CD4-positive, alpha-beta T cell treated with Interleukin-21 for 1 hour (primary cell): ENCODE results near the gene KCNS3.

Experiments
- DNase-seq: peaks from one replicate; pipeline ENCODE4 v3.0.0-alpha.2; 2020

KCNS3 gene

DNA sequence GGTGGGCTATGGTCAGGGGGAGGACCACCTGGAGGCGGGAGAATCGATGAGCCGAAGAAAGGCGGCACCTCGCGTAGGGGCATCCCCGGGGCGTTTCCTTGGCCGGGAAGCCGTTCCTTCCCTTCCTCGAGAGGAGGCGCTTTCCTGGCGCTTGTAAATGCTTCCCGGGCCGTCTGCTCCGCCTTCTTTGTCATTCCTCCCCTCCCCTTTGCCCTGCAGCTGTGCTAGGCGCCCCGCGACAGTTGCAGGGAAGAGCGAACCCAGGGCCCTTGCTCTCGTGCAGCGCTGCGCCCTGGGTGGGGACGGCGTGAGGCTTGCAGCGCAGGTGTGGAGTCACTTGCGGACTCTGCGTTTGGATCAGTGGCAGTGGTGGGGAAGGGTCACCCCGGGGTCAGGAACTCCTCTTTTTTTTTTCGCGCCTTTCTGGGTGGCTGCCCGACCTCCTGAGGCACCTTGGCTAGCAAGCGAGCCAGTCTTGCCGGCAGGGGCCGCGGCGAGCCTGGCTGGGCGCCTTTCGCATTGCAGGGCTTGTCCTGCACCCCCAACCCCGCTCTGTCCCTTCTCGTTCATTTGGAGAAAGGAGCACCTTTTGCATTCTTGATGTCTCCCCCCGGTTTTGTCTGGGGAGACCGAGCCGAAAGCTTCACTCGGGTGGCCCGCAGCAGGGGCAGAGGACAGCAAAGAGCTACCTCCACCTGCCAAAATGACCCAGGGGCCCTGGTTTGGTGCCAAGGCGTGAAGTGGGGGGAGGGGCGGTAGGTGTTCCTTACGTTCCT, 858 bp downstream of the KCNS3 start:
- DNase-seq = no peak

DNA sequence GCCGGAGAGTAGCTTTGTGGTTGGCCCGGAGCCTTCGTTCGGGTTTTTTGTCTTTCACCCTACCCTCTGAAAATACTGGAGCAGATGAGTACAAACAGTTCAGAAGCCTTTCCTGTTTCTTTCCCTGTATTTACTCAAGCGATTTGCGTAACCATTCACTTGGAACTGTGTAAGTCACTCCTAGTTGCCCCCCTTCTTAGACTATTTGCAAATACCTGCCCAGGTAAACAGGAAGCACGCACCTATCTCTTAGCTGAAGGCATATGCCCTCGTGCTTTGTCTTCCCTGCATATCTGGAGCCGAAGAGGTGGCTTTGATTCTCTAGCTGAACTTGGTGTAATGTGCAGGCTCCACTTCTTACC, 1.4 kb downstream of the KCNS3 start:
- DNase-seq = no peak

DNA sequence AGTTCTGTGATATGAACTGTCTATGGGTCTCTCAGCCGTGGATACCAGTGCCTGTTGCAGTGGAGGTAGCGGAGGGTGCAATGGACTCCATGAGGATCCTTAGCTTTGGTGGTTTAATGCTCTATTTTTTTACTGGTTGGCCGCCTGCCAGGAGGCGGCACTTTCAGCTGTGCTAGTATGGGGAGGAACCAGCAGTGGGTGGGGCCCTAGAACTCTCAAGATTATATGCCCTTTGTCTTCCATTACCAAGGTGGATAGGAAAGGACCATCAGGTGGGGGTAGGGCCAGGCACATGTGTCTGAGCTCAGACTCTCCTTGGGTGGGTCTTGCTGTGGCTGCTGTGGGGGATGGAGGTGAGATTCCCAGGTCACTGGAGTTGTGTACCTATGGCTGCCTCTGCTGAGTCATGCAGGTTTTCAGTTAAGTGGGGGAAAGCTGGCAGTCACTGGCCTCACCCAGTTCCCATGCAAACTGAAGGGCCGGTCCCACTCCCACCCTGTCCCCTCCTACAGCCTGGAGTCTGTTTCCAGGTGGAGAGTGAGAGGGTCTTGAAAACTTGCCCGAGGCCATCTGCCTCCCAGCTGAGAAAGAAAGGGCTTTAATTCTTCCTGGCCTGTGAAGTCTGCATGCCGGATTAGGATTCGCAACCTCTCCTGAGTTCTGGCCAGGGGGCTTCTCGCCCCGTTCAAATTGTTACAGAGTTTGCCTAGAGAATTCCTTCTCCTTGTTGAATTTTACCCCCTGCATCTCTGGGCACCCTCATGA, 14.5 kb downstream of the KCNS3 start:
- no peak for DNase-seq

- DNase-seq = no peak
These were observed 15.5 kb downstream of the KCNS3 start for GRCh38 chr2:17894005-17894404.

- no peak for DNase-seq
These were observed 16.1 kb downstream of the KCNS3 start for GRCh38 chr2:17894556-17894955.

DNA sequence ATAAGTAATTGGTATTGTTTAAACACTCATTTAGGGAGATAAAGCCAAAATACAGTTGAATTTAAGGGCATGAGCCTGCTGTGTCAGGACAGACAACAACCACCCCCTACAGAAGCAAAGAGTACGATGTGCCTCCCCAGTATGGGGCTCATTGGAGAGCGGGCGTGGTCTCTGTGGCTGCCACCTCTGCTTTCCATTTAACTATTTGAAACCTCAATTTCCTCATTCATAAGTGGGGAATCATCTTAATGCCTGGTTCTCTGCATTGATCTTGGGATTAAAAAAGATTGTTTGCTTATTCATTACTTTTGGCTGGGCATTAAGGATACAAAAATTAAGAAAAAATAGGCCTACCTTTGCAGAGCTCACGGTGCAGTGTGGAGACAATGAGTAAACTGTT, 21.4 kb downstream of the KCNS3 start:
- no peak for DNase-seq

GRCh38 chr2:17901246-17901645, 22.8 kb downstream of the KCNS3 start:
- no peak for DNase-seq

GRCh38 chr2:17910980-17911379, 32.5 kb downstream of the KCNS3 start:
- no peak for DNase-seq

- no peak for DNase-seq
These were observed 33.2 kb downstream of the KCNS3 start for GRCh38 chr2:17911491-17912260.

DNA sequence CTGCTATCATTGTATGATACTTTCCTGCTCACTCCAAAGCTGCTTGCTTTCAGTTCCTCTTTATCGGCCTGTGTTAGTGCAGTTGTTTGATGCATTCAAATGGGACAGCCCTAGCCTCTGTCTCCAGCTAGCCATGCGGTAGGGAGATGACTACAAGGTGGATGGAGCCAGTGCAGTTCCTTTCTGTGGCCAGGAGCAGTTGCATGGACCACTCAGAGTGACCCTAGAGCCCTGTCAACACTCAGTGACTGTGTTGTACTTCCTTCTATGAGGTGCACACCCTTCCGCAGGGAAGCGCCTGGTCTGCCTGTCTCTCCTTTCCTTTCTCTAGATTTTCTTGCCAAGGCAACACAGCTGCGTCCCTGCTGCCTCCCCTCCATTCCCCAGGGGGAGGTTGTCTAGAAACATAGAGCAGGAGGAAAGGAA, 33.8 kb downstream of the KCNS3 start:
- no peak for DNase-seq

- no peak for DNase-seq
These were observed 36.6 kb downstream of the KCNS3 start for GRCh38 chr2:17915099-17915498.

DNA sequence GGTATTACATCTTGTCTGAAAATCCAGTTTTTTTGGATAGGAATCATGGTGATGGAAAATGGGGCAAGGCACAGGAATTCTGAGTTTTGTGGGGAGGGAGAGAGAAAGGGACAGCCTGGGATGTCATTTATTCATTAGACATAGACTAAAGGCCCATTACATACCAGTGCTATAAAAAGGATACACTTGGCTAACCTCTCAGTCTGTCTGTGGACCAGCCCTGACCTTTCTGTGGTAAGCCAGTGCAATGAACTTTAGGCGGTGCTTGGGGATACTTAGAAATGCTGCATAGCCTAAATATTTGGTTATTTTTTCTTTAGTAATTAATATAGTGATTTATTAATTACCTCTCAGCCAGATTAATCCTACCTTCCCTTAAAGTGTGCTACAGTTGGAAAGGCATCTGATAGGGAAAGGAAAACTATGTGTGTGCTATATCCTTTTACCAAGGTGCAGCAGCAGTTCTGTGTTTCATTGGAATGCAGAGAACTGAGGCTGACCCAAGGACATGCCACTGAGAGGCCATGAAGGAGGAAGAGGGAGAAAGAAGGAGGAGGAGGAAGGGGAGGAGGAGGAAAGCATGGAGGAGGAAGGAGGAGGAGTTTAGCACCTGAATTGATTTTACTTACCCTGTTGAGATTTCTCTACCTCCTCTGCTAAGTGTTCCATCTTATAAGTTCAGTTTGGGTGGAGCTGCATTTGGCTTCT, 37.5 kb downstream of the KCNS3 start:
- DNase-seq = no peak

DNA sequence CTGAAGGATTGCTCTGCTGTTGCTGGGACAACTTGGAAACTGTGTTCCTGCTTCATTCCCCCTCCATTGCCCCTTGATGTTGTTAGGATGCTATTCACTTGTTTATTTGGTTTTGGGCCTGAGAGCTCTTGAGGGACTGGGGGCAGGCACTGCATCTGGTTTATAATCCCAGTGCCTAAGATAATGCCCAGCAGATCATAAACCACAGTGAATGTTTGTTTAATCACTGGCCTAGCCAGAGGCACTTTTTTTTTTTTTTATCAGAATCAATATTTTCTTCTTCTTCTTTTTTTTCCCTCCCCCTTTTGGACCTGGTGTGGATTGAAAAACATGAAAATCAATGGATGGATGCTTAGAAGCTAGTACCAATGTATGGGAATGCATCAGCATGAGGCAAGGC, 38.1 kb downstream of the KCNS3 start:
- no peak for DNase-seq

DNA sequence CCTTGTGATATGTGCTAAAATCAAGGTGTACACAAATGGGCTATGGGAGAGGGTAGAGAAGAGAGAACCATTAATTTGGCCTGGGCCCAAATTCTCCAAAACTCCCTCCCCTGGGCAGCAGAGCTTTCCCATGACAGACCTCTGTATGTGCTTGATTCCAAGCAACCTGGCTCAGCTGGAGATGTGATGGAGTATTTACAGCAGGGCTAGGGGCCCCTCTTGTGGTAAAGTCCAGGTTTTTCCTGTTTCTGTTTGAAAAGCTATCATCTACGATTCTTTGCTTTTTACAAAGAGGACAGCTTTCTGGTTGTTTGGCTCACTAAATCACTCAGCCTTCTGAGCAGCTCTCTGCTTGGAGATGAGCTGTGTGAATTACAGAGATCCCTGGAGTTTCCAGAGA, 40.3 kb downstream of the KCNS3 start:
- DNase-seq = no peak

DNA sequence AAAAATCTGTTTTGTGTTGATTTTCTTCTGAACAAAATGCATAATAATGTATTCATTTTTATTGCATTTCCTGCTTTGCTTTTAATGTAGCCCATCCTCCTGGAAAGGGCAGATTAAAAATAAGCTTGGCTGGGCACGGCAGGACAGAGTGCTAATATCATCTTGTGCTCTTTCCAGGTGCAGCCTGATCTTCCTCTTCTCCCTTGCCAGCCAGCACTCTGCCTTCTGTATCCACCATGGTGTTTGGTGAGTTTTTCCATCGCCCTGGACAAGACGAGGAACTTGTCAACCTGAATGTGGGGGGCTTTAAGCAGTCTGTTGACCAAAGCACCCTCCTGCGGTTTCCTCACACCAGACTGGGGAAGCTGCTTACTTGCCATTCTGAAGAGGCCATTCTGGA, 52.3 kb downstream of the KCNS3 start:
- no peak for DNase-seq

DNA sequence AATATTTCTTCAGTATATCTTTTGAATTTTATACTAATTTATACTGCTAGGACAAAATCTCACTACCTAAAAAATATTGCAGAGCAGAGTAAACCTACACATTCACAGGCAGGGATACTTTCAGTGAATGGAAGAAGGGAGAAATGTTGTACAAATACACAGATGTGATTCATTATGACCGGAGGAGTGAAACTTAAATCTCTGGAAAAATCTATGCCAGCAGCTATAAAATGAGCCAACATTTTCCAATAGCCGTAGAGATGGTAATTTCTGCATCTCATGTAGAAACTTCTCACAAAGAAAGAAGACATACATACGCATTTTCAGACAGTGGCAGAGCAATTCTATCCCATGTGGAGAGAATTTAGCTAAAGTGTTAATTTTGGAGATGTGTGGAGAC, 54.8 kb downstream of the KCNS3 start:
- DNase-seq = no peak

- DNase-seq = no peak
These were observed 56.3 kb downstream of the KCNS3 start for GRCh38 chr2:17934721-17935120.

DNA sequence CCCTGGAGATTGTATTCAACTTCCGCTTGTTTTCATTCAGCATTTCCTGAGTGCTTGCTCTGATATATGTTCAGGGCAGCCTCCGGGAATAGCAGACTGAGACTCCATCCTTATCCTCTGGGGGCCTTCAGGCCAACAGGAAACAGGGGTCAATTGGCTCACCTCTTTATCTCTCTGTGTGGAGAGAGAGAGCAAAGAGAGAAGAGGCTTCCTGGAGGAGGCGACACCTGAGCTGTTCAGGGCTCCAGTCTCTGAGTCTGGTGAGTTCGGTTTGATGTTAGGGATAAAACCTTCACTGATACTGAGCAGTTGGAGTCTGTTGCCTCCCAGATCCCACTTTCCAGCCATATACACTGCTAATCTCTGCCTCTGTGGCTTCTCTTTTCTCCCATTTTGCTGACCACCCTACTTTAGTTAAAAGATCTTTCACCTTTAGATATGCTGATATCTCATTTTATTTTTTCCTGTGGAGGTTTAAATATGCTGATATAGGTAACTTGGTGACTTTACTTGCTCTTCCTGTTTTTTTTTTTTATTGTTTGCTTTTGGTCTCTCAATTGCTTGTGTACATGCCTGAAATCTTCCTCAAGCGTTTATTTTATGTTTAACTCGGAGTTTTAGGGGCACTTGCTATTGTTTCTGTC, 56.9 kb downstream of the KCNS3 start:
- DNase-seq = no peak

DNA sequence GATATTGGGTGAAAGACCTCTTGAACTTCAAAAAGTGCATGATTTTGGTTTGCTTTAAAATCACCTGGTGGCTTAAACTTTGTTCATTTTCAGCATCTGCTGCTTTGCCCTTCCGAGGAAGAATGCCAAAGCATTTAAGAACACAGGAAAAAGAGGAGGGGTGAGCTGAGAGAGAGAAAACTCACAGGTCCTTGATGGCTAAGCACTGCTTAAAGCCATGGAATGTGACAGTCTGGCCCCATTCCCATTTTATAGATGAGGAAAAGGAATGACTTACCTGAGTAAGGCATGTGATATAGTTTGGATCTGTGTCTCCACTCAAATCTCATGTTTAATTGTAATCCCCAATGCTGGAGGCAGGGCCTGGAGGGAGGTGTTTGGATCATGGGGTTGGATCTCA, 58.1 kb downstream of the KCNS3 start:
- no peak for DNase-seq

- DNase-seq = no peak
These were observed 61.7 kb downstream of the KCNS3 start for GRCh38 chr2:17940091-17940630.

DNA sequence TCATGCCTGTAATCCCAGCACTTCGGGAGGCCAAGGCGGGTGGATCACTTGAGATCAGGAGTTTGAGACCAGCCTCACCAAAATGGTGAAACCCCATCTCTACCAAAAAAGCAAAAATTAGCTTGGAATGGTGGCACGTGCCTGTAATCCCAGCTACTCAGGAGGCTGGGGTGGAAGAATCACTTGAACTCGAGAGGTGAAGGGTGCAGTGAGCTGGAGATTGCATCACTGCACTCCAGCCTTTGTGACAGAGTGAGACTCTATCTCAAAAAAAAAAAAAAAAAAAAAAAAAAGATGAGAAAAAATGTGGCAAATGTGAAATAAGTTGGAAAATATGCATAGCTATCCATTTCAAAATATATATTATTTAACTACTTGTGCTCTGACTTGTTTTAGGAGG, 65.0 kb downstream of the KCNS3 start:
- no peak for DNase-seq

DNA sequence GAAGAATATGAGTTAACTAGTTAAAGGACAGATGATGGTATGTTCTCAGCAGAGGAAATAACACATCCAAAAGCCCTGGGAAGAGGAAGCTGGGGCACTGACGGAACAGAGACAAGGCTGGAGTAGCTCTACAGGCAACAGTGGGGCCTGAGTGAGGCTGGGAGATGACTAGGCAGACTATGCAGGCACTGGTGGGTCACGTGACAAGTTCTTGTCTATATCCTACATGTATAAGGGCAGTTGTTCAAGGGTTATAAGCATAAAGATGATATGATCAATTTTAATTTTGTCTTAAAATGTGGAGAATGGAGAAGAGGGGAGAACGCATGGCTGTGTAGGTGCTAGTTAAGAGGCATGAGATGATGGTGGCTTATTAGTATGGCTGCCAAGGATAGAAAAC, 68.6 kb downstream of the KCNS3 start:
- no peak for DNase-seq
